SK-N-SH treated with all-trans-retinoic acid at 6 μM for 48 hours (cell line): ENCODE results near the gene PFKL.

ENCODE experiments used
- ATAC-seq: fragments of 200-7000 bp; cut with Tn5 transposase; 3 replicates; pipeline ENCODE4 v1.9.1; 2020; ENCODE audit warnings: mild to moderate bottlenecking, moderate library complexity
- ARNTL ChIP-seq: fragments of 450-650 bp; formaldehyde crosslinking; IDR thresholded peaks from 2 replicates; pipeline ENCODE4 v1.5.0; 2020; ENCODE audit warnings: low read depth, mild to moderate bottlenecking, moderate library complexity, borderline replicate concordance
- CREB5 ChIP-seq: fragments of 250-450 bp; sonication (Bioruptor Pico); IDR thresholded peaks from 2 replicates; pipeline ENCODE4 v1.5.1; 2020; ENCODE audit warnings: low read depth, mild to moderate bottlenecking, moderate library complexity
- CSRNP3 ChIP-seq: fragments of 250-450 bp; sonication (Bioruptor Pico); IDR thresholded peaks from 2 replicates; pipeline ENCODE4 v1.5.1; 2021; ENCODE audit warnings: mild to moderate bottlenecking, moderate library complexity
- GLIS3 ChIP-seq: fragments of 250-450 bp; sonication (Bioruptor Pico); IDR thresholded peaks from 2 replicates; pipeline ENCODE4 v1.5.0; 2020; ENCODE audit warnings: mild to moderate bottlenecking, moderate library complexity
- ISL1 ChIP-seq: fragments of 250-450 bp; sonication (Bioruptor Pico); IDR thresholded peaks from 2 replicates; pipeline ENCODE4 v2.1.2; 2022; ENCODE audit warnings: mild to moderate bottlenecking, moderate library complexity
- PATZ1 ChIP-seq: fragments of 250-450 bp; sonication (Bioruptor Pico); IDR thresholded peaks from 2 replicates; pipeline ENCODE4 v1.8.0; 2020; ENCODE audit warnings: mild to moderate bottlenecking, moderate library complexity, borderline replicate concordance
- PPARA ChIP-seq: fragments of 250-450 bp; sonication (Bioruptor Pico); IDR thresholded peaks from 2 replicates; pipeline ENCODE4 v1.5.0; 2020; ENCODE audit warnings: mild to moderate bottlenecking, borderline replicate concordance
- SNAI2 ChIP-seq: fragments of 250-450 bp; sonication (Bioruptor Pico); IDR thresholded peaks from 2 replicates; pipeline ENCODE4 v1.5.0; 2020; ENCODE audit warnings: mild to moderate bottlenecking, moderate library complexity
- TOX ChIP-seq: fragments of 250-450 bp; sonication (Bioruptor Pico); IDR thresholded peaks from 2 replicates; pipeline ENCODE4 v1.8.0; 2021; ENCODE audit warnings: mild to moderate bottlenecking, moderate library complexity, borderline replicate concordance
- TSHZ2 ChIP-seq: fragments of 250-450 bp; sonication (Bioruptor Pico); IDR thresholded peaks from 2 replicates; pipeline ENCODE4 v1.5.0; 2020; ENCODE audit warnings: mild to moderate bottlenecking, moderate library complexity
- ZC3H10 ChIP-seq: fragments of 250-450 bp; sonication (Bioruptor Pico); IDR thresholded peaks from 2 replicates; pipeline ENCODE4 v1.5.1; 2021; ENCODE audit warnings: mild to moderate bottlenecking, moderate library complexity
- ZFP3 ChIP-seq: fragments of 250-450 bp; sonication (Bioruptor Pico); IDR thresholded peaks from 2 replicates; pipeline ENCODE4 v1.5.0; 2020; ENCODE audit warnings: mild to moderate bottlenecking, moderate library complexity
- ZNF70 ChIP-seq: fragments of 450-650 bp; formaldehyde crosslinking; IDR thresholded peaks from 2 replicates; pipeline ENCODE4 v1.5.0; 2020; ENCODE audit warnings: mild to moderate bottlenecking, moderate library complexity
- ZNF8 ChIP-seq: fragments of 450-650 bp; formaldehyde crosslinking; IDR thresholded peaks from 2 replicates; pipeline ENCODE4 v1.5.0; 2020; ENCODE audit warnings: mild to moderate bottlenecking, moderate library complexity

The PFKL gene

GRCh38 chr21:44331209-44331608, 31.4 kb downstream of the PFKL start:
- ATAC-seq: no peak
- TF ChIP-seq ARNTL: no peak
- no peak for TF ChIP-seq ZC3H10 (CRISPR knock-in tag)
- no peak for TF ChIP-seq CSRNP3 (CRISPR knock-in tag)
- no peak for TF ChIP-seq ZNF70
- TF ChIP-seq ISL1 (CRISPR knock-in tag): no peak
- no peak for TF ChIP-seq TOX (CRISPR knock-in tag)
- no peak for TF ChIP-seq PATZ1 (CRISPR knock-in tag)
- no peak for TF ChIP-seq GLIS3 (CRISPR knock-in tag)
- no peak for TF ChIP-seq TSHZ2 (CRISPR knock-in tag)

- ATAC-seq: no peak; the same call in 2 of the 3 replicates
- TF ChIP-seq PPARA (CRISPR knock-in tag): no peak
- no peak for TF ChIP-seq SNAI2
- no peak for TF ChIP-seq ZNF70
- TF ChIP-seq GLIS3 (CRISPR knock-in tag): no peak
- no peak for TF ChIP-seq ARNTL
- no peak for TF ChIP-seq CSRNP3 (CRISPR knock-in tag)
- TF ChIP-seq ZFP3 (CRISPR knock-in tag): no peak
- no peak for TF ChIP-seq ZNF8 (CRISPR knock-in tag)
- no peak for TF ChIP-seq TSHZ2 (CRISPR knock-in tag)
- no peak for TF ChIP-seq TOX (CRISPR knock-in tag)
These were observed 31.9 kb downstream of the PFKL start for GRCh38 chr21:44331650-44332307.

GRCh38 chr21:44332383-44332782, 32.5 kb downstream of the PFKL start:
- no peak for ATAC-seq
- TF ChIP-seq ARNTL: no peak

- no peak for ATAC-seq
These were observed 33.1 kb downstream of the PFKL start for GRCh38 chr21:44332965-44333364.

More at GRCh38 chr21:44332965-44333364, 33.1 kb downstream of the PFKL start:
- TF ChIP-seq CSRNP3 (CRISPR knock-in tag) (no peak), CREB5 (CRISPR knock-in tag) (no peak)
